Prostate gland (tissue), 2 donors: ENCODE measurements around the gene POU6F2. TPM values are rescaled to one million over a fixed set of nuclear protein-coding genes. Genes with fewer than 3 reads are reported as not detected.

Source experiments
- DNase-seq: peaks from one replicate; pipeline ENCODE4 v3.0.0-alpha.2; 2019; ENCODE audit warnings: low spot score
- H3K27ac ChIP-seq, 2 donors: fragments of 200-600 bp; sonication (generic); 2 replicates each; pipeline ENCODE4 v1.5.1; 2017 to 2019
- H3K27me3 ChIP-seq: fragments of 200-600 bp; sonication (generic); replicated peaks from 2 replicates; pipeline ENCODE4 v1.5.1; 2019; ENCODE audit not compliant: insufficient read depth
- H3K36me3 ChIP-seq, 2 donors: fragments of 200-600 bp; sonication (generic); 1 replicate in 1 of 2; 2 replicates in 1 of 2; pipeline versions ENCODE4 v1.5.1 to v1.8.1; 2017 to 2019
- H3K4me1 ChIP-seq: fragments of 200-600 bp; sonication (generic); replicated peaks from 2 replicates; pipeline ENCODE4 v1.5.1; 2019
- H3K4me3 ChIP-seq, 2 donors: fragments of 200-600 bp; sonication (generic); 2 replicates each; pipeline ENCODE4 v1.5.1; 2017 to 2019
- H3K9me3 ChIP-seq: fragments of 200-600 bp; sonication (generic); 2 replicates; pipeline ENCODE4 v1.5.1; 2017
- CTCF ChIP-seq, 4 experiments: fragments of 200-600 bp in 2 of 4; fragments of 450-650 bp in 2 of 4; sonication (generic) in 2 of 4; IDR thresholded peaks; 1 replicate in 3 of 4; 2 replicates in 1 of 4; pipeline ENCODE4 v1.5.1; 2016 to 2019; ENCODE audit warnings: antibody characterized with exemption in 4 of 4, mild to moderate bottlenecking in 2 of 4, moderate library complexity in 2 of 4
- POLR2A ChIP-seq: fragments of 450-650 bp; IDR thresholded peaks from one replicate; pipeline ENCODE4 v1.6.1; 2016; ENCODE audit warnings: antibody characterized with exemption, mild to moderate bottlenecking
- POLR2AphosphoS5 ChIP-seq: sonication (generic); formaldehyde crosslinking; IDR thresholded peaks from one replicate; pipeline ENCODE4 v1.6.1; 2017; ENCODE audit warnings: antibody characterized with exemption
- WGBS: methylation state at CpG from one replicate; pipeline ENCODE4 v1.1.5; 2018; 5-methylcytosine and 5-hydroxymethylcytosine counted together
- intact Hi-C: fragments of 100-400 bp; cut with DNase I; formaldehyde crosslinking; loops from one replicate; pipeline ENCODE4 v1.14.2; 2022
- total RNA-seq, 2 donors: library from RNA; depleted of rRNA; stranded (reverse); fragments of >200 nt; gene quantifications; one replicate each; pipeline ENCODE4 v1.1.0, GENCODE V29; 2016

The POU6F2 gene
- total RNA-seq, 2 donors from 2014 or later: 2.4 TPM; not detected in 1

GRCh38 chr7:39428221-39428620 is 450.5 kb downstream of the POU6F2 start:
- no peaks in the 10 kb centered on the region for H3K36me3 ChIP-seq
- H3K27ac ChIP-seq: no peak overlapping the region
- no peaks in the 10 kb centered on the region for H3K27me3 ChIP-seq
- intact Hi-C loops: no loop called here
- no peaks in the 10 kb centered on the region for H3K4me1 ChIP-seq
- H3K4me3 ChIP-seq: no peak overlapping the region
- TF ChIP-seq POLR2A (no peak), POLR2AphosphoS5 (no peak), CTCF (IDR thresholded peaks at IDR 0.05) (no peak)
- WGBS: 13% methylated on average over 1 of the region's 1 CpG
- DNase-seq: no peak
- H3K9me3 ChIP-seq: no peaks in the 10 kb centered on the region

GRCh38 chr7:39429421-39429820 is 451.7 kb downstream of the POU6F2 start:
- Histone ChIP-seq H3K27ac (no peak overlapping the region), H3K4me3 (no peak overlapping the region), H3K4me1 (no peaks in the 10 kb centered on the region), H3K27me3 (no peaks in the 10 kb centered on the region), H3K9me3 (no peaks in the 10 kb centered on the region), H3K36me3 (no peaks in the 10 kb centered on the region)
- intact Hi-C loops: no loop called here
- DNase-seq: no peak
- TF ChIP-seq POLR2AphosphoS5 (no peak), CTCF (IDR thresholded peaks at IDR 0.05) (no peak), POLR2A (no peak)
- 26% methylated on average over 2 of the region's 2 CpGs for WGBS

- Histone ChIP-seq H3K4me3 (no peak overlapping the region), H3K4me1 (no peaks in the 10 kb centered on the region), H3K9me3 (no peaks in the 10 kb centered on the region), H3K27ac (no peak overlapping the region), H3K27me3 (no peaks in the 10 kb centered on the region), H3K36me3 (no peaks in the 10 kb centered on the region)
- WGBS: 96% methylated on average over 6 of the region's 6 CpGs
- intact Hi-C loops: no loop called here
- no peak for DNase-seq
- TF ChIP-seq POLR2A: no peak
- TF ChIP-seq POLR2AphosphoS5: no peak
- no peak for TF ChIP-seq CTCF (IDR thresholded peaks at IDR 0.05)
These were observed 452.7 kb downstream of the POU6F2 start for GRCh38 chr7:39430441-39430840.

- Histone ChIP-seq H3K4me1 (no peaks in the 10 kb centered on the region), H3K27me3 (no peaks in the 10 kb centered on the region), H3K36me3 (no peaks in the 10 kb centered on the region), H3K27ac (no peak overlapping the region), H3K4me3 (no peak overlapping the region), H3K9me3 (no peaks in the 10 kb centered on the region)
- WGBS: 84% methylated on average over 8 of the region's 8 CpGs
- no peak for DNase-seq
- no peak for TF ChIP-seq POLR2AphosphoS5
- no peak for TF ChIP-seq CTCF (IDR thresholded peaks at IDR 0.05)
- TF ChIP-seq POLR2A: no peak
- intact Hi-C loops: no loop called here
These were observed 453.4 kb downstream of the POU6F2 start for GRCh38 chr7:39430909-39431641.

- no peak for TF ChIP-seq POLR2A
- TF ChIP-seq POLR2AphosphoS5: no peak
- TF ChIP-seq CTCF (IDR thresholded peaks at IDR 0.05): no peak
These were observed 454.7 kb downstream of the POU6F2 start for GRCh38 chr7:39432368-39432767.

More at GRCh38 chr7:39432368-39432767, 454.7 kb downstream of the POU6F2 start:
- H3K9me3 ChIP-seq: no peaks in the 10 kb centered on the region
- 63% methylated on average over 3 of the region's 3 CpGs for WGBS
- H3K27ac ChIP-seq: no peak overlapping the region
- H3K36me3 ChIP-seq: no peaks in the 10 kb centered on the region
- H3K4me1 ChIP-seq: no peaks in the 10 kb centered on the region
- DNase-seq: no peak
- no peak overlapping the region for H3K4me3 ChIP-seq
- intact Hi-C loops: no loop called here
- H3K27me3 ChIP-seq: no peaks in the 10 kb centered on the region
